Panc1 (cell line): Measurements from ENCODE around the gene HPN.

Experiments used
- POLR2AphosphoS5 ChIP-seq: IDR thresholded peaks from 2 replicates; pipeline ENCODE4 v1.6.1; 2012; ENCODE audit warnings: mild to moderate bottlenecking, low read depth, low read length, moderate library complexity
- TF ChIP-seq, protein P1 (sequence below): fragments of 450-650 bp; IDR thresholded peaks from 2 replicates; pipeline ENCODE4 v1.5.1; 2017; ENCODE audit warnings: mild to moderate bottlenecking
- TF ChIP-seq, protein P2 (sequence below), 2 experiments: IDR thresholded peaks; 2 replicates each; pipeline ENCODE4 v1.6.1; 2011 to 2012; ENCODE audit warnings: low read depth in 2 of 2, control low read depth in 1 of 2, low read length in 1 of 2, mild to moderate bottlenecking in 1 of 2, moderate library complexity in 1 of 2; ENCODE audit not compliant: insufficient read depth in 1 of 2

DNA sequence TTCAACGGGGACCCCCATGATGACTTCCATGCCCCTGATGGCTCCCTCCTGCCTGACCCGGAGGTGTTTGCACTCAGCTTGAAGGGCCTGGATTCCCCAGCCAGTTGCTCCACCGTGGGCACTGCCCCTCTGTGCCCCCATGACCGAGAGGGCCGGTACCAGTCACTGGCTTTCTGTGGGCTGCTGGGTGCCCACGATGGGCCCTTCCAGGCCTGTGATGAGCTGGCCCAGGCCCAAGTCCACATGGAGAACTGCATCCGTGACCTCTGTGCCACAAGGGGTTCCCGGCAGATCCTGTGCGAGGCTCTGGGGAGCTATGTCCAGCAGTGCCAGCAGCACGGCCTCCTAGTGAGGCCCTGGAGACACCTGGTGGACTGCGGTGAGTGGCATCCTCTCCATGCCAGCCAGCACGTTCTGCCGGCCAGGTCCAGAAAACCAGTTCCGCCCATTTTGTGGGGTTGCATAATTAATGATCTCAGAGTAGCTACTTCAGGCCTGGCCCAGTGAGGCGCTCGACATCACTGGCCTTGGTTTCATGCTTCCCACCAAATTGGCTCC is 39.2 kb downstream of the HPN start:
- TF ChIP-seq, protein P1, sequence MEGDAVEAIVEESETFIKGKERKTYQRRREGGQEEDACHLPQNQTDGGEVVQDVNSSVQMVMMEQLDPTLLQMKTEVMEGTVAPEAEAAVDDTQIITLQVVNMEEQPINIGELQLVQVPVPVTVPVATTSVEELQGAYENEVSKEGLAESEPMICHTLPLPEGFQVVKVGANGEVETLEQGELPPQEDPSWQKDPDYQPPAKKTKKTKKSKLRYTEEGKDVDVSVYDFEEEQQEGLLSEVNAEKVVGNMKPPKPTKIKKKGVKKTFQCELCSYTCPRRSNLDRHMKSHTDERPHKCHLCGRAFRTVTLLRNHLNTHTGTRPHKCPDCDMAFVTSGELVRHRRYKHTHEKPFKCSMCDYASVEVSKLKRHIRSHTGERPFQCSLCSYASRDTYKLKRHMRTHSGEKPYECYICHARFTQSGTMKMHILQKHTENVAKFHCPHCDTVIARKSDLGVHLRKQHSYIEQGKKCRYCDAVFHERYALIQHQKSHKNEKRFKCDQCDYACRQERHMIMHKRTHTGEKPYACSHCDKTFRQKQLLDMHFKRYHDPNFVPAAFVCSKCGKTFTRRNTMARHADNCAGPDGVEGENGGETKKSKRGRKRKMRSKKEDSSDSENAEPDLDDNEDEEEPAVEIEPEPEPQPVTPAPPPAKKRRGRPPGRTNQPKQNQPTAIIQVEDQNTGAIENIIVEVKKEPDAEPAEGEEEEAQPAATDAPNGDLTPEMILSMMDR, result no peak
- no peak for TF ChIP-seq POLR2AphosphoS5
- TF ChIP-seq, protein P2, sequence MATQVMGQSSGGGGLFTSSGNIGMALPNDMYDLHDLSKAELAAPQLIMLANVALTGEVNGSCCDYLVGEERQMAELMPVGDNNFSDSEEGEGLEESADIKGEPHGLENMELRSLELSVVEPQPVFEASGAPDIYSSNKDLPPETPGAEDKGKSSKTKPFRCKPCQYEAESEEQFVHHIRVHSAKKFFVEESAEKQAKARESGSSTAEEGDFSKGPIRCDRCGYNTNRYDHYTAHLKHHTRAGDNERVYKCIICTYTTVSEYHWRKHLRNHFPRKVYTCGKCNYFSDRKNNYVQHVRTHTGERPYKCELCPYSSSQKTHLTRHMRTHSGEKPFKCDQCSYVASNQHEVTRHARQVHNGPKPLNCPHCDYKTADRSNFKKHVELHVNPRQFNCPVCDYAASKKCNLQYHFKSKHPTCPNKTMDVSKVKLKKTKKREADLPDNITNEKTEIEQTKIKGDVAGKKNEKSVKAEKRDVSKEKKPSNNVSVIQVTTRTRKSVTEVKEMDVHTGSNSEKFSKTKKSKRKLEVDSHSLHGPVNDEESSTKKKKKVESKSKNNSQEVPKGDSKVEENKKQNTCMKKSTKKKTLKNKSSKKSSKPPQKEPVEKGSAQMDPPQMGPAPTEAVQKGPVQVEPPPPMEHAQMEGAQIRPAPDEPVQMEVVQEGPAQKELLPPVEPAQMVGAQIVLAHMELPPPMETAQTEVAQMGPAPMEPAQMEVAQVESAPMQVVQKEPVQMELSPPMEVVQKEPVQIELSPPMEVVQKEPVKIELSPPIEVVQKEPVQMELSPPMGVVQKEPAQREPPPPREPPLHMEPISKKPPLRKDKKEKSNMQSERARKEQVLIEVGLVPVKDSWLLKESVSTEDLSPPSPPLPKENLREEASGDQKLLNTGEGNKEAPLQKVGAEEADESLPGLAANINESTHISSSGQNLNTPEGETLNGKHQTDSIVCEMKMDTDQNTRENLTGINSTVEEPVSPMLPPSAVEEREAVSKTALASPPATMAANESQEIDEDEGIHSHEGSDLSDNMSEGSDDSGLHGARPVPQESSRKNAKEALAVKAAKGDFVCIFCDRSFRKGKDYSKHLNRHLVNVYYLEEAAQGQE (IDR thresholded peaks at IDR 0.05; ENCODE audit: insufficient read depth in 1 of 2, low read depth in 2 of 2, low read length in 1 of 2), result no peak
